HL-60 (cell line): ENCODE results near the gene TAOK3.
A peak's percentile ranks its signal among the peaks of the same experiment; 100 is the strongest.

ENCODE experiments used
- DNase-seq, 2 experiments: peaks; one replicate each; pipeline ENCODE4 v3.0.0-alpha.2; 2010 to 2020; ENCODE audit warnings: low read depth in 1 of 2, low spot score in 1 of 2
- H3K27ac ChIP-seq: fragments of 250-450 bp; sonication (Bioruptor Pico); replicated peaks from 2 replicates; pipeline ENCODE4 v1.5.1; 2020; ENCODE audit warnings: mild to moderate bottlenecking, moderate library complexity
- H3K27me3 ChIP-seq: fragments of 250-450 bp; sonication (Bioruptor Pico); 2 replicates; pipeline ENCODE4 v1.5.1; 2021; ENCODE audit warnings: mild to moderate bottlenecking, moderate library complexity; ENCODE audit not compliant: insufficient read depth, poor library complexity, severe bottlenecking
- H3K4me3 ChIP-seq: replicated peaks from 2 replicates; pipeline ENCODE4 v1.5.1; 2011; ENCODE audit warnings: mild to moderate bottlenecking, control low read depth, low read length; ENCODE audit not compliant: insufficient read depth
- GABPA ChIP-seq: IDR thresholded peaks from 2 replicates; pipeline ENCODE4 v1.6.1; 2012; ENCODE audit warnings: low read depth
- POLR2AphosphoS5 ChIP-seq: IDR thresholded peaks from 2 replicates; pipeline ENCODE4 v1.6.1; 2012; ENCODE audit warnings: low read depth
- SPI1 ChIP-seq: IDR thresholded peaks from 2 replicates; pipeline ENCODE4 v1.6.1; 2012; ENCODE audit warnings: low read depth, mild to moderate bottlenecking, borderline replicate concordance
- TF ChIP-seq, protein P1 (sequence below): IDR thresholded peaks from 2 replicates; pipeline ENCODE4 v1.6.1; 2012; ENCODE audit warnings: low read depth; ENCODE audit not compliant: insufficient replicate concordance
- TF ChIP-seq, protein P2 (sequence below): IDR thresholded peaks from one replicate; pipeline ENCODE4 v1.5.1; 2011; ENCODE audit warnings: low read length, control low read depth, inconsistent platforms; ENCODE audit not compliant: insufficient read depth

Gene TAOK3

GRCh38 chr12:118391424-118391823 is 18.7 kb upstream of the TAOK3 start:
- Histone ChIP-seq H3K27me3 (no peaks in the 10 kb centered on the region), H3K4me3 (no peak overlapping the region), H3K27ac (no peak overlapping the region)
- no peak for DNase-seq
- TF ChIP-seq, protein P1, sequence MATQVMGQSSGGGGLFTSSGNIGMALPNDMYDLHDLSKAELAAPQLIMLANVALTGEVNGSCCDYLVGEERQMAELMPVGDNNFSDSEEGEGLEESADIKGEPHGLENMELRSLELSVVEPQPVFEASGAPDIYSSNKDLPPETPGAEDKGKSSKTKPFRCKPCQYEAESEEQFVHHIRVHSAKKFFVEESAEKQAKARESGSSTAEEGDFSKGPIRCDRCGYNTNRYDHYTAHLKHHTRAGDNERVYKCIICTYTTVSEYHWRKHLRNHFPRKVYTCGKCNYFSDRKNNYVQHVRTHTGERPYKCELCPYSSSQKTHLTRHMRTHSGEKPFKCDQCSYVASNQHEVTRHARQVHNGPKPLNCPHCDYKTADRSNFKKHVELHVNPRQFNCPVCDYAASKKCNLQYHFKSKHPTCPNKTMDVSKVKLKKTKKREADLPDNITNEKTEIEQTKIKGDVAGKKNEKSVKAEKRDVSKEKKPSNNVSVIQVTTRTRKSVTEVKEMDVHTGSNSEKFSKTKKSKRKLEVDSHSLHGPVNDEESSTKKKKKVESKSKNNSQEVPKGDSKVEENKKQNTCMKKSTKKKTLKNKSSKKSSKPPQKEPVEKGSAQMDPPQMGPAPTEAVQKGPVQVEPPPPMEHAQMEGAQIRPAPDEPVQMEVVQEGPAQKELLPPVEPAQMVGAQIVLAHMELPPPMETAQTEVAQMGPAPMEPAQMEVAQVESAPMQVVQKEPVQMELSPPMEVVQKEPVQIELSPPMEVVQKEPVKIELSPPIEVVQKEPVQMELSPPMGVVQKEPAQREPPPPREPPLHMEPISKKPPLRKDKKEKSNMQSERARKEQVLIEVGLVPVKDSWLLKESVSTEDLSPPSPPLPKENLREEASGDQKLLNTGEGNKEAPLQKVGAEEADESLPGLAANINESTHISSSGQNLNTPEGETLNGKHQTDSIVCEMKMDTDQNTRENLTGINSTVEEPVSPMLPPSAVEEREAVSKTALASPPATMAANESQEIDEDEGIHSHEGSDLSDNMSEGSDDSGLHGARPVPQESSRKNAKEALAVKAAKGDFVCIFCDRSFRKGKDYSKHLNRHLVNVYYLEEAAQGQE = no peak
- TF ChIP-seq POLR2AphosphoS5 (no peak), SPI1 (no peak), GABPA (no peak)
- TF ChIP-seq, protein P2, sequence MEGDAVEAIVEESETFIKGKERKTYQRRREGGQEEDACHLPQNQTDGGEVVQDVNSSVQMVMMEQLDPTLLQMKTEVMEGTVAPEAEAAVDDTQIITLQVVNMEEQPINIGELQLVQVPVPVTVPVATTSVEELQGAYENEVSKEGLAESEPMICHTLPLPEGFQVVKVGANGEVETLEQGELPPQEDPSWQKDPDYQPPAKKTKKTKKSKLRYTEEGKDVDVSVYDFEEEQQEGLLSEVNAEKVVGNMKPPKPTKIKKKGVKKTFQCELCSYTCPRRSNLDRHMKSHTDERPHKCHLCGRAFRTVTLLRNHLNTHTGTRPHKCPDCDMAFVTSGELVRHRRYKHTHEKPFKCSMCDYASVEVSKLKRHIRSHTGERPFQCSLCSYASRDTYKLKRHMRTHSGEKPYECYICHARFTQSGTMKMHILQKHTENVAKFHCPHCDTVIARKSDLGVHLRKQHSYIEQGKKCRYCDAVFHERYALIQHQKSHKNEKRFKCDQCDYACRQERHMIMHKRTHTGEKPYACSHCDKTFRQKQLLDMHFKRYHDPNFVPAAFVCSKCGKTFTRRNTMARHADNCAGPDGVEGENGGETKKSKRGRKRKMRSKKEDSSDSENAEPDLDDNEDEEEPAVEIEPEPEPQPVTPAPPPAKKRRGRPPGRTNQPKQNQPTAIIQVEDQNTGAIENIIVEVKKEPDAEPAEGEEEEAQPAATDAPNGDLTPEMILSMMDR = no peak

DNA sequence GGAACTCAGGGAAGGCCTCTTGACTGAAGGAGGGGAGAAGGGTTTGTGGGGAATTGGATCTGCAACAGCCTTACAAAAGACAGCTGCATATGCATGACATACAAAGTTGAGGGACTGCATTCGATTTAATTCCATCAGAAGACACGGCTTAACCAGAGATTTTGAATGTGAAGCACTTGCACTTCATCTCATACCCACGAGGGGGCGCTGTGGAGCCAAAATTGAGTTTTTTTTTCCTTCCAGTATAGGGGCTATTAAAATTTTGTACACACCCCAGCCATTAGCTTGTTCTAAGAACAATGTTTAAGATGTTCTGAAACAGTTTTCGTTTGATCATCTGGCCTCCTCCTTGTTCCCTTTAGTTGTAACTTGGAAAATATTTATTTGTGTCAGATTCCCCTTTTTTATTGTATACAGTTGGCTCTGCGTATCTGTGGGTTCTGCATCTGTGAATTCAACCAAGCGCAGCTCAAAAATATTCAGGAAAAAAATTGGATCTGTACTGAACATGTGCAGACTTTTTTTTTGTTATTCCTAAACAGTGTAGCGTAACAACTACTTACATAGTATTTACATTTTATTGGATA is 5.3 kb upstream of the TAOK3 start:
- peak overlapping the region; percentile 76 for H3K4me3 ChIP-seq
- peak in 1 of 2 experiments; percentile 70 for DNase-seq
- H3K27me3 ChIP-seq = no peaks in the 10 kb centered on the region
- TF ChIP-seq POLR2AphosphoS5 = no peak
- TF ChIP-seq, protein P1 = no peak
- TF ChIP-seq SPI1 = no peak
- TF ChIP-seq, protein P2 = peak; percentile 83
- TF ChIP-seq GABPA = no peak
- H3K27ac ChIP-seq = 0 out of 2 replicates have a peak overlapping the region, but pooled peaks have one; percentile 6

DNA sequence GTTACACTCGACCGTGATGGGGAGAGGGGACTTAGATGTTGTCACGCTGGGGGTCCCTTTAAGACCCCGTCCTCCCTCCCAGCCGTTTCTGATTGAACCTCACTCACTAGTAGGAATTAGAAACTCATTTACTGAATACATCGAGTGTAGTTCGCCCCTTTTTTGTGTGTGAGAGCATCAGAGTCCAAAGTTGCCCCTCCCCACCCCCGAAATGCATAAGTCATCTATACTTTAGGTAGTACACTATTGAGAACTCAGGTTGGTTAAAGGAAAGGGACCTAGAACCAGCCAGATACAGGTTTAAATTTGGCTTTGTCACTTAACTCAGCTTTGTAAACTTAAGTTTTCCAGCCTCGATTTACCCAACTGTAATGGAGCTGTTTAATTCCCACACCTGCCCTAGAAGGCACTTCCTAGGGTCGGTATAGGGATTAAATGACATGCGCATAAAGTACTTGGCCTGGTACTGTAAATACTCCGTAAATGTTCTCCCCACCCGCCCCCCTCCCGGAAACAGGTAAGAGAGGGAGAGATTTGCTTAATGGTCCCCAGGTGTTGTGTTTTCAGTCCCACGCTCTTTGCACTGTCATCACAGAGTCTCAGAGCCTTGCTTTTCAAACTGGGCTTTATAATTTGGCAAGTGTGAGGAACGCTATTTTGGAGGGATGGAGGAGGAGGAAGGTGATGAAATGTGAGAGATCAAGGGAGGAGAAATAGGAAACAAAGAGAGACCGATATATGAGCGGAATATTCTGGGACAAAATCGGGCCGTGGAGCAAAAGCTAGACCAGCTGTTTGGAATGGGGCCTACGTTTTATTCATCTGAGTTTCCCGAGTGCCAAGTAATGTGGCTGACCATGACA is 4.5 kb upstream of the TAOK3 start:
- no peaks in the 10 kb centered on the region for H3K27me3 ChIP-seq
- TF ChIP-seq GABPA = no peak
- no peak for TF ChIP-seq POLR2AphosphoS5
- no peak for TF ChIP-seq SPI1
- TF ChIP-seq, protein P1 = no peak
- TF ChIP-seq, protein P2 = no peak
- H3K27ac ChIP-seq = peak overlapping the region; percentile 97
- DNase-seq = no peak
- H3K4me3 ChIP-seq = peak overlapping the region; percentile 76
